HG02973 (cell line): ENCODE results near the gene TGFBR2.

Experiments used
- ATAC-seq: cut with Tn5 transposase; IDR thresholded peaks from one replicate; pipeline ENCODE4 v1.9.1; 2021; ENCODE audit warnings: moderate library complexity; ENCODE audit not compliant: unreplicated experiment

TGFBR2 gene

GRCh38 chr3:30606301-30607031 is at the start of gene TGFBR2:
Gene TGFBR2, plus strand, starts transcription at chr3:30606601. Its CDS starts 283 bp downstream, at chr3:30606884.
- peak; percentile 74 for ATAC-seq

- no peak for ATAC-seq
These were observed 48.6 kb upstream of the TGFBR2 start for GRCh38 chr3:30557746-30558303.

- no peak for ATAC-seq
These were observed 42.4 kb upstream of the TGFBR2 start for GRCh38 chr3:30563956-30564355.

- no peak for ATAC-seq
These were observed 39.2 kb upstream of the TGFBR2 start for GRCh38 chr3:30567139-30567753.

GRCh38 chr3:30576946-30577345 is 29.5 kb upstream of the TGFBR2 start:
- ATAC-seq: no peak

- ATAC-seq: peak; percentile 92
These were observed 28.6 kb upstream of the TGFBR2 start for GRCh38 chr3:30577788-30578187.

GRCh38 chr3:30578479-30578878 is 27.9 kb upstream of the TGFBR2 start:
- ATAC-seq: no peak

- no peak for ATAC-seq
These were observed 27.3 kb upstream of the TGFBR2 start for GRCh38 chr3:30578986-30579579.

GRCh38 chr3:30581067-30581585 is 25.3 kb upstream of the TGFBR2 start:
- no peak for ATAC-seq

- ATAC-seq: no peak
These were observed 24.4 kb upstream of the TGFBR2 start for GRCh38 chr3:30581982-30582381.

GRCh38 chr3:30583973-30584372 is 22.4 kb upstream of the TGFBR2 start:
- no peak for ATAC-seq

- ATAC-seq: no peak
These were observed 20.7 kb upstream of the TGFBR2 start for GRCh38 chr3:30585654-30586053.

- ATAC-seq: no peak
These were observed 20.1 kb upstream of the TGFBR2 start for GRCh38 chr3:30586096-30586805.

GRCh38 chr3:30586806-30587486 is 19.5 kb upstream of the TGFBR2 start:
- no peak for ATAC-seq

- no peak for ATAC-seq
These were observed 18.5 kb upstream of the TGFBR2 start for GRCh38 chr3:30587904-30588303.

GRCh38 chr3:30596152-30596551 is 10.2 kb upstream of the TGFBR2 start:
- no peak for ATAC-seq

GRCh38 chr3:30597131-30597768 is 9.2 kb upstream of the TGFBR2 start:
- no peak for ATAC-seq

- ATAC-seq: no peak
These were observed 8.6 kb upstream of the TGFBR2 start for GRCh38 chr3:30597769-30598134.

- no peak for ATAC-seq
These were observed 7.5 kb upstream of the TGFBR2 start for GRCh38 chr3:30598668-30599545.
